GM12892 (cell line): ENCODE results near the gene ALDH3B1.
"Not testable (repeated sequence)": the region's sequence is repeated elsewhere in the genome, so short reads cannot be mapped to it uniquely, and the experiment has no call there.

Source experiments
- POLR2A ChIP-seq: IDR thresholded peaks from 2 replicates; pipeline ENCODE4 v1.6.1; 2011; ENCODE audit warnings: low read depth, low read length, control low read depth
- POLR2AphosphoS5 ChIP-seq: IDR thresholded peaks from 2 replicates; pipeline ENCODE4 v1.6.1; 2011; ENCODE audit warnings: low read depth, low read length, control low read depth
- TAF1 ChIP-seq: IDR thresholded peaks from 2 replicates; pipeline ENCODE4 v1.6.1; 2011; ENCODE audit warnings: low read depth, mild to moderate bottlenecking, control low read depth, low read length, borderline replicate concordance

- TF ChIP-seq POLR2AphosphoS5, POLR2A, TAF1: not testable (repeated sequence)
Measured at GRCh38 chr11:67965830-67966348, 44.2 kb upstream of the ALDH3B1 start.
